BLaER1 treated with 17β-estradiol and CSF1 and Interleukin-3, amounts not matched to agents 10 nM and 100 nM (cell line): ENCODE data around the gene RBMS3.

Experiments used
- H3K27ac ChIP-seq, 11 experiments: shearing (Covaris generic); formaldehyde crosslinking; 2 replicates each; pipeline ENCODE4 v1.8.1; 2022
- H3K27me3 ChIP-seq, 11 experiments: shearing (Covaris generic); formaldehyde crosslinking; 2 replicates each; pipeline ENCODE4 v1.8.1; 2022
- H3K36me3 ChIP-seq, 11 experiments: shearing (Covaris generic); formaldehyde crosslinking; 2 replicates each; pipeline ENCODE4 v1.8.1; 2022
- H3K4me1 ChIP-seq, 10 experiments: shearing (Covaris generic); formaldehyde crosslinking; 2 replicates each; pipeline ENCODE4 v1.8.1; 2022
- H3K4me2 ChIP-seq, 11 experiments: shearing (Covaris generic); formaldehyde crosslinking; 2 replicates each; pipeline ENCODE4 v1.8.1; 2022
- H3K4me3 ChIP-seq, 10 experiments: shearing (Covaris generic); formaldehyde crosslinking; 2 replicates each; pipeline ENCODE4 v1.8.1; 2022
- H3K9ac ChIP-seq, 11 experiments: shearing (Covaris generic); formaldehyde crosslinking; 2 replicates each; pipeline ENCODE4 v1.8.1; 2022
- H3K9me3 ChIP-seq, 11 experiments: shearing (Covaris generic); formaldehyde crosslinking; replicated peaks in 1 of 11; 2 replicates each; pipeline ENCODE4 v1.8.1; 2022
- H4K20me1 ChIP-seq, 11 experiments: shearing (Covaris generic); formaldehyde crosslinking; 2 replicates each; pipeline ENCODE4 v1.8.1; 2022
- Cebpa-rat ChIP-seq, 11 experiments: shearing (Covaris generic); IDR thresholded peaks; 2 replicates each; pipeline ENCODE4 v1.8.1; 2022

RBMS3 gene

DNA sequence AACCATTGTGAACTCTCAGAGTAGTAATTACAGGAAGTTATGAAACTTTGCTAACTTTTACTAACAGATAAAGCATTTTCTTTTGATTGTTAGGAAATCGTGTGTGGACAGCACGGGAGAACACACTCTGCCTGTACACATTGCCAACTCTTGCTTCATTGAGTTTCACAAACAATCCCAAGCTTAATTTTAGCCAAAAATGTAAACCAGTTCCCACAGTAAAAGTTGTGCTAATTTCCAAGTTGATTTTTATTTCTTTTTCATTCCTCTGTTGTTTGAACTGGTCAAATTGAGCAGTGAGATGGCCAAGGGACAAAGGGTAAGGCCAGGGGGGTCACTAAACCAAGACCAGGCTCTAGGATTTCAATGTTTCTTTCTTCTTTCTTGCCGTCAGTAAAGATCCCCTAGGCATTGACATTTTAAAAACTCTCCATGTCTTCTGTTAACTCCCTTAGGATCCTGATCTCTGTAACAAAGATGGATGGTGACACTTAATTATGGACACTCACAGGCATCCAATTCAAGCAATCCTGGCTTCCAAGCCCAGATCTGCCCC is 414.9 kb downstream of the RBMS3 start:
- Histone ChIP-seq H3K9me3 (0 out of 22 replicates have a peak, but pooled peaks cover 0 to 1% (median 0%) of the 10 kb centered on the region in 11 experiments), H3K4me2 (0 out of 22 replicates have a peak overlapping the region, but pooled peaks of 1 of the 11 experiments have one; percentile 3), H3K27ac (no peak overlapping the region), H3K4me3 (no peak overlapping the region), H3K9ac (no peak overlapping the region), H3K36me3 (no peaks in the 10 kb centered on the region), H4K20me1 (no peaks in the 10 kb centered on the region), H3K4me1 (peaks cover 0 to 6% (median 0%) of the 10 kb centered on the region in 10 experiments; a peak in 1 of 20 replicates), H3K27me3 (no peaks in the 10 kb centered on the region)
- no peak for TF ChIP-seq Cebpa-rat (IDR thresholded peaks at IDR 0.05)

DNA sequence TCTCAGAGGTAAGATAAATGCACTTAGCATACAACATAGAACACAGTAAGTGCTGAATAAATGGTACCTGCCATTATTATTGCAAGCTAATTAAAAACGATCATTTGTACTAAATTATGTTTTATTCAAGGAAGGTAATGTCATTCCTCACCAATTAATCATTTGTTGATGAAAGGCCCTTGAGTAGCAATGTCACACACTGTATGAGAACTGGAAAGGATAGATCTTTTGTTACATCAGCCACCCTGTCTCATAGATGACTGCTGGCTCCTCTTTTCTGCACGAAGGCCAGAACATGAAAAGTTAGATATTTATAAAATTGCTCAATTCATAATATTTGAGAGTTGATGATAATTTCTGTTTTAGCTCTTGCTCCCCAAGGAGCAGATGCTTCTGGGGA is 415.4 kb downstream of the RBMS3 start:
- H3K27me3 ChIP-seq, result no peaks in the 10 kb centered on the region
- H3K27ac ChIP-seq, result no peak overlapping the region
- H3K36me3 ChIP-seq, result no peaks in the 10 kb centered on the region
- H3K4me2 ChIP-seq, result no peak overlapping the region
- no peak for TF ChIP-seq Cebpa-rat (IDR thresholded peaks at IDR 0.05)
- no peaks in the 10 kb centered on the region for H4K20me1 ChIP-seq
- no peak overlapping the region for H3K9ac ChIP-seq
- H3K4me1 ChIP-seq, result peaks cover 0 to 6% (median 0%) of the 10 kb centered on the region in 10 experiments; a peak in 1 of 20 replicates
- no peak overlapping the region for H3K4me3 ChIP-seq
- peaks cover 2 to 7% (median 4%) of the 10 kb centered on the region in 11 experiments; a peak in 18 of 22 replicates for H3K9me3 ChIP-seq

DNA sequence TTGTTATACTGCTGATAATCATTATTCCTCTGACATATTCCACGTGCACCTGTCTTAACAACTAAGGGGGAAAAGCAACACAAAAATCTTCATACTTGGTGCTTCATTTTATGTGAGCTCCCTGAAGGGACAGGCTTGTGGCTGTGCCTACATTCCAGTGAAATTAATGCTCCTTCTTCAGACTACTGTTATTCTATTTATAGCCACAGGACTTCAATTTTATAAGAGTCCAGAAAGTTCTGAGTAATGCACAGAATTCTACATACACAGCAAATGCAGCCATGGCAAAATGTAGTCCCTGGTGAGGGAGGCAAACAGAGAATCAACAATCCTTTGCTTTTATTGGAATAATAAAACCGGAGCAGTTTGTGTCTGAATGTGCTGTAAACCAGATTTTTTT is 417.1 kb downstream of the RBMS3 start:
- Histone ChIP-seq H3K9ac (no peak overlapping the region), H3K36me3 (no peaks in the 10 kb centered on the region; a peak in 1 of 22 replicates), H3K4me3 (no peak overlapping the region), H3K4me1 (peaks cover 0 to 6% (median 0%) of the 10 kb centered on the region in 10 experiments; a peak in 1 of 20 replicates), H3K27me3 (no peaks in the 10 kb centered on the region), H3K9me3 (peaks cover 7 to 21% (median 17%) of the 10 kb centered on the region in 11 experiments; a peak in 21 of 22 replicates), H3K4me2 (no peak overlapping the region), H3K27ac (no peak overlapping the region), H4K20me1 (no peaks in the 10 kb centered on the region)
- TF ChIP-seq Cebpa-rat (IDR thresholded peaks at IDR 0.05), result no peak

DNA sequence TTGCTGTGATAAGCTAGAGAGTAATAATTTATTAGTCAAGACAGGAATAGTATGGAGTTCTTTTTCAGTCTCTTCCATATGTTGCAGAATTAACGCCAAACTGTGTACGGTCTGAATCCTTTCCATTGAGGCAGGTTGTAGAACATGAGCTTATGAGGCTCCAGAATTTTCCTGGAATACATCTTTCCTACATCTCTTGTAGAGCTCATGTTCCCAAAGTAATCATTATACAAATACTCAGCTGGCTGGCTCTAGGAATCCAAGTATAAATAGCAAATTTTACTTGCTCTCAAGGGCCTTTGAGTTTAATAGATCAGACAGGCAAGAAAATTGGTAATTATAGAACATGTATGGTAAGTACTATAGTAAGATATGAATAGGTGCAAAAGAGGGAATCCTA is 419.4 kb downstream of the RBMS3 start:
- Histone ChIP-seq H3K27ac (no peak overlapping the region), H3K9ac (no peak overlapping the region), H3K9me3 (peaks cover 7 to 21% (median 18%) of the 10 kb centered on the region in 11 experiments; a peak in 21 of 22 replicates), H3K4me3 (no peak overlapping the region), H3K4me2 (no peak overlapping the region), H3K36me3 (no peaks in the 10 kb centered on the region; a peak in 1 of 22 replicates), H3K4me1 (peaks cover 0 to 6% (median 0%) of the 10 kb centered on the region in 10 experiments; a peak in 1 of 20 replicates), H3K27me3 (no peaks in the 10 kb centered on the region), H4K20me1 (no peaks in the 10 kb centered on the region)
- no peak for TF ChIP-seq Cebpa-rat (IDR thresholded peaks at IDR 0.05)

DNA sequence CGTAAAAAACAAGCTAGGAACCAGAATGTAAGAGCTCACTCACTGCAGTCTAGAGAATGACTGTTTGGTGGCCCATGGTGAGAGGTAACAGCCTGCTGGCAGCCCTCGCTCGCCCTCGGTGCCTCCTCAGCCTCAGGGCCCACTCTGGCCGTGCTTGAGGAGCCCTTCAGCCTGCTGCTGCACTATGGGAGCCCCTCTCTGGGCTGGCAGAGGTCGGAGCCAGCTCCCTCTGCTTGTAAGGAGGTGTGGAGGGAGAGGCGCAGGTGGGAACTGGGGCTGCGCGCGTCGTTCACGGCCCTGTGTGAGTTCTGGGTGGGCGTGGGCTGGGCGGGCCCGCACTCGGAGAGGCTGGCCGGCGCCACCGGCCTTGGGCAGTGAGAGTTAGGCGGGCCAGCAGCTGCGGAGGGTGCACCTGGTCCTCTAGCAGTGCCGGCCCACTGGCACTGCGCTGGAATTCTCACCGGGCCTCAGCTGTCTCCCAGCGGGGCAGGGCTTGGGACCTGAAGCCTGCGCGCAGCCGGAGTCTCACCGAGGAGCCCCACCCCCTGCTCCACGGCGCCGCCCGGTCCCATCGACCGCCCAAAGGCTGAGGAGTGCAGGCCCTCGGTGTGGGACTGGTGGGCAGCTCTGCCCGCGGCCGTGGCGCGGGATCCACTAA is 420.6 kb downstream of the RBMS3 start:
- H3K27me3 ChIP-seq, result no peaks in the 10 kb centered on the region
- no peak overlapping the region for H3K9ac ChIP-seq
- H3K4me1 ChIP-seq, result no peaks in the 10 kb centered on the region
- H3K36me3 ChIP-seq, result no peaks in the 10 kb centered on the region; a peak in 1 of 22 replicates
- H3K9me3 ChIP-seq, result peaks cover 7 to 21% (median 18%) of the 10 kb centered on the region in 11 experiments; a peak in 21 of 22 replicates
- no peak overlapping the region for H3K4me3 ChIP-seq
- H3K4me2 ChIP-seq, result no peak overlapping the region
- H4K20me1 ChIP-seq, result no peaks in the 10 kb centered on the region
- H3K27ac ChIP-seq, result no peak overlapping the region
- no peak for TF ChIP-seq Cebpa-rat (IDR thresholded peaks at IDR 0.05)

DNA sequence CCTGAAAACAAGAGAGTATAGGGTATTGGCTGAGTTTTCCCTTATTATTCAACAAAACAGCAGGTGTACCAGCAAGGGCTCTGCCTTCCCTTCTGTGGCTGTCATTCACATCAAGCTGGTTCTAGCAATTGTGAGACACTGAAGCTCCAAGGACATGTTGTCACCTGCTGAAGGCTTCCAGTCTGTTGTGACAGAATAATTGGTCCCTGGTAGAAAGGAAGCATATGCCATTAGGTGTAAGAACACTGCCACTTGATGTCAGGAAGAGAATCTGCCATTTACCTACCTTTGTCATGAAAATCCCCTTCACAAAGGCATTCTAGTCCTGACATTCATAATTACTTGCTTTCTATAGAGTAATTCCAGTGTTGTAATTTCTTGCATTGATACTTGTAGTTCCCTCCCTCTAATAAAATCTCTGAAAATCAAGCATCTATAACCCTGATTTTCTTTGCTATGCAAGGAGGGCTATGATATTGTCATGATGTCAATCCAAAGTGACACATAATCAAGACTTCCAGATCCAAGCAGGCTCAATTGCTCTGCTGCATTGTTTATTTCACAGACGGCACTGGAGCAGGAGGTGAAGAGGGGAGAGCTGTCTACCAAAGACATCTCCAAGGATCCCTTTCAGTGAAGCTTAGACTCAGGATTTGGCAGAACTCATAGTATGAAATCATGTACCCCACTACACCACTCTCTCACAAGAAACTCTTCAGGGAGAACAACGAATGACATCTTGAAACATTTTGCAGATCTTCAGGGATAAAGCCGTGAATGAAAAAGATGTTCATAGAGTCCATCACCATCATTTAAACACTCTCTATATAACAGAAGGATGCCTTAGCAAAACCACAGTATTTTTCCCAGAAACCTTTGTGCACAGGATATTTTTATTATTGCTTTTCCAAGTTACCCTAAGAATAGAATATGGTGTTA is 425.3 kb downstream of the RBMS3 start:
- Histone ChIP-seq H4K20me1 (no peaks in the 10 kb centered on the region), H3K27me3 (no peaks in the 10 kb centered on the region), H3K4me1 (no peaks in the 10 kb centered on the region), H3K9me3 (peaks cover 7 to 20% (median 15%) of the 10 kb centered on the region in 11 experiments; a peak in 21 of 22 replicates), H3K9ac (no peak overlapping the region), H3K36me3 (no peaks in the 10 kb centered on the region; a peak in 1 of 22 replicates), H3K4me3 (no peak overlapping the region), H3K4me2 (no peak overlapping the region), H3K27ac (no peak overlapping the region)
- TF ChIP-seq Cebpa-rat (IDR thresholded peaks at IDR 0.05), result no peak

DNA sequence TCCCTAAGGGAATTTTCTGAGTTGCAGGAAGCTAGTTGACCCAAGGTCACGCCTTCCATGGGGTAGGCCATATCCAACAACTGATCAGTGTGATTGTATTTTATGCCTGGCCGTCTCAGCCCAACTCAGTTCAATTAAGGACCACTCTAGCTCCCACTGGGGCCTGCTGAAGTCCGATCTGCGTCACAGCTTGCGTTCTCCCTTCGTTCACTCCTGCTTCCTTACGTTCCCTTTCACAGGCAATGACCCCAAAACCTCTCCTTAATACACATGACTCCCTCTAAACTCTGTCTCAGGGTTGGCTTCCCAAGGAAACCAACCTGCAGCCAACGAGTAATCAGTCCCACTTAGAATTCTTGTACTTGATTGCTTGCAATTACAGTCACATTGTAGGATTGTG is 428.0 kb downstream of the RBMS3 start:
- H3K9ac ChIP-seq, result no peak overlapping the region
- H3K27ac ChIP-seq, result no peak overlapping the region
- no peaks in the 10 kb centered on the region for H3K4me1 ChIP-seq
- H3K9me3 ChIP-seq, result no peaks in the 10 kb centered on the region
- no peaks in the 10 kb centered on the region for H3K27me3 ChIP-seq
- TF ChIP-seq Cebpa-rat (IDR thresholded peaks at IDR 0.05), result no peak
- no peaks in the 10 kb centered on the region for H3K36me3 ChIP-seq
- H3K4me2 ChIP-seq, result no peak overlapping the region
- no peaks in the 10 kb centered on the region for H4K20me1 ChIP-seq
- no peak overlapping the region for H3K4me3 ChIP-seq

DNA sequence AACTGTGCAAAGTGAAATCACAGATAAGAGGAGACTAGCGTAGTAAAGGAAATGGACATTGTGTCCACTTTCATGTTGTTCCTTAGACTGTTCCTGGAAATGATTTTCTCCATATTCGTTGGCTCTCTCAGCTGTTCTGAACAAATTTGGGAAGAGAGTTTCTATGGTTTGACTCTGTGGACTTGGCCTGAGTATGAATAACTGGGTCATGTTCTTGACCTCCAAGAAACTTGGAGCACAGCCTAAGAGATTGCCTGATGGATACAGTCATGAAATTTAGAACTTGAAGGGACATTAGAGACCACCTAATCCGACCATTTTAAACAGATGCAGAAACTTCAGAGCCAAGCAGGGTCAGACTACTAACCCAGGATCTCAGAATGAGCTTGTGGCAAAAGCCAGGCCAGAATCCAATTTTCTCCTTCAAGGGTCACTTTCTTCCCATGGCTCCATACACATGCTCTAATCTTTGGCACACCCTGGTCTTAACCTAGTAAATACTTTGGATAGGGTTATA is 430.4 kb downstream of the RBMS3 start:
- H3K9ac ChIP-seq, result no peak overlapping the region
- H3K4me3 ChIP-seq, result no peak overlapping the region
- no peaks in the 10 kb centered on the region for H3K36me3 ChIP-seq
- no peak for TF ChIP-seq Cebpa-rat (IDR thresholded peaks at IDR 0.05)
- no peak overlapping the region for H3K27ac ChIP-seq
- H3K27me3 ChIP-seq, result no peaks in the 10 kb centered on the region
- H4K20me1 ChIP-seq, result no peaks in the 10 kb centered on the region
- no peaks in the 10 kb centered on the region for H3K4me1 ChIP-seq
- no peaks in the 10 kb centered on the region for H3K9me3 ChIP-seq
- no peak overlapping the region for H3K4me2 ChIP-seq

DNA sequence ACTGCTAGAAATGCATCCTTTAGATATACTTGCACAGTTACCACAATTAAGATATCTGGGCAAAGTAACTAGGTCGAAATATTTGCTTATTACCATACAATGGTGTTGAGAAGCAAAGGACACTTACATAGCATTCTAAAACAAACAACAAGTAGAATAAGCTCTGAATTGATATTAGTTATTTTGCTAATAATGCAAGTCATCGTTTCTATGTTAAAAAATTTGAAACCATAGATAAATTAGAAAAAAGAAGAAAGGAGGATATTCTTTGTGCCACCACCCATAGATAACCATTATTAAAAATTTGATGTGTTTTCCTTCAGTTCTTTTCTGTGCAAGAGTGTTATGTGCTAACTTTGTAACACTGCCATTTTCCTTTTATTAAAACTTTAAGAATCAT is 435.3 kb downstream of the RBMS3 start:
- Histone ChIP-seq H4K20me1 (no peaks in the 10 kb centered on the region), H3K9ac (no peak overlapping the region), H3K4me3 (no peak overlapping the region), H3K4me2 (no peak overlapping the region), H3K36me3 (no peaks in the 10 kb centered on the region), H3K9me3 (no peaks in the 10 kb centered on the region), H3K4me1 (no peaks in the 10 kb centered on the region), H3K27me3 (no peaks in the 10 kb centered on the region), H3K27ac (no peak overlapping the region)
- TF ChIP-seq Cebpa-rat (IDR thresholded peaks at IDR 0.05), result no peak
